ENCODE results near the gene HIPK2.
"Not testable (repeated sequence)": the region's sequence is repeated elsewhere in the genome, so short reads cannot be mapped to it uniquely, and the experiment has no call there.

The HIPK2 gene

DNA sequence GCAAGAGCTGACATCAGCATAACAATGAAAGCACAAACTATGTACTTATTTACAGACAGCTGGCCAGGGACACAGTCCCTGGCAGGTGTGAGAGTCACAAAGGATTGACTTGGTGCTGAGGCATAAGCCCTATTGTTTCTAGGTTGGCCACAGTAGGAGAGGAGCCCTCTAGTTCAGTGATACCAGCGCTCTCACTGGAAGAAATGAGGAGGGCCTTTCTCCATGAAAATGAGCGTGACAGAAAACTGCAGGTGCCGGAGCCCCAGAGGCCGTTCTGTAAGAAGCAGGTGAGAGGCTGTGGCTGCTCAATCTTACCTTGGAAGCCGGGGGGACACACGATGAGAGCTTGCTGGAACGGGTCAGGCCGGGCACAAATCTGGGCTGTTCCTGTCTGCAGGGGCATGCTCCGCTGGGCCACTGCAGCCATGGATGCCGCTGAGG lies 163.8 kb downstream of the HIPK2 start:
- H3K36me3 ChIP-seq (ENCODE audit: insufficient read depth, low read length): peaks cover 9% of the 10 kb centered on the region; the same call in 1 of the 2 replicates
- H3K4me3 ChIP-seq (ENCODE audit: low read length, poor library complexity, severe bottlenecking): no peak overlapping the region
- no peaks in the 10 kb centered on the region for H3K27me3 ChIP-seq (ENCODE audit: insufficient read depth, low read length, poor library complexity, severe bottlenecking)
- no peak overlapping the region for H2AFZ ChIP-seq (ENCODE audit: low read length)
- H3K79me2 ChIP-seq (ENCODE audit: insufficient read depth, low read length): no peaks in the 10 kb centered on the region
- TF ChIP-seq EZH2phosphoT487 (IDR thresholded peaks at IDR 0.05; ENCODE audit: borderline replicate concordance) (no peak), CTCF (conservative IDR thresholded peaks at IDR 0.05; ENCODE audit: low read length) (no peak)
- no peaks in the 10 kb centered on the region for H3K9me3 ChIP-seq (ENCODE audit: insufficient read depth, low read depth, low read length)
- no peaks in the 10 kb centered on the region for H3K9me2 ChIP-seq (replicated peaks; ENCODE audit: low read depth, low read length)
- no peak overlapping the region for H3K4me2 ChIP-seq (ENCODE audit: low read depth, low read length, poor library complexity, severe bottlenecking)
- H3K9ac ChIP-seq (ENCODE audit: low read depth, low read length, poor library complexity, severe bottlenecking): no peak overlapping the region
- no peaks in the 10 kb centered on the region for H3F3A ChIP-seq (ENCODE audit: low read depth)
- no peaks in the 10 kb centered on the region for H3K4me1 ChIP-seq (ENCODE audit: insufficient read depth, low read length, poor library complexity, severe bottlenecking)
- no peaks in the 10 kb centered on the region for H4K20me1 ChIP-seq (ENCODE audit: insufficient read depth, low read length, poor library complexity, severe bottlenecking)

- not testable (repeated sequence) for H3K79me2 ChIP-seq (ENCODE audit: insufficient read depth, low read length); H3K4me1 ChIP-seq (ENCODE audit: insufficient read depth, low read length, poor library complexity, severe bottlenecking); H3K9me2 ChIP-seq (replicated peaks; ENCODE audit: low read depth, low read length); H3K9ac ChIP-seq (ENCODE audit: low read depth, low read length, poor library complexity, severe bottlenecking); H3K27me3 ChIP-seq (ENCODE audit: insufficient read depth, low read length, poor library complexity, severe bottlenecking); H2AFZ ChIP-seq (ENCODE audit: low read length); H3K4me2 ChIP-seq (ENCODE audit: low read depth, low read length, poor library complexity, severe bottlenecking); H3F3A ChIP-seq (ENCODE audit: low read depth); H4K20me1 ChIP-seq (ENCODE audit: insufficient read depth, low read length, poor library complexity, severe bottlenecking); H3K9me3 ChIP-seq (ENCODE audit: insufficient read depth, low read depth, low read length); H3K4me3 ChIP-seq (ENCODE audit: low read length, poor library complexity, severe bottlenecking)
- H3K36me3 ChIP-seq (ENCODE audit: insufficient read depth, low read length): peaks cover 15% of the 10 kb centered on the region; the same call in 1 of the 2 replicates
These were observed 166.2 kb downstream of the HIPK2 start for GRCh38 chr7:139611556-139611955.

DNA sequence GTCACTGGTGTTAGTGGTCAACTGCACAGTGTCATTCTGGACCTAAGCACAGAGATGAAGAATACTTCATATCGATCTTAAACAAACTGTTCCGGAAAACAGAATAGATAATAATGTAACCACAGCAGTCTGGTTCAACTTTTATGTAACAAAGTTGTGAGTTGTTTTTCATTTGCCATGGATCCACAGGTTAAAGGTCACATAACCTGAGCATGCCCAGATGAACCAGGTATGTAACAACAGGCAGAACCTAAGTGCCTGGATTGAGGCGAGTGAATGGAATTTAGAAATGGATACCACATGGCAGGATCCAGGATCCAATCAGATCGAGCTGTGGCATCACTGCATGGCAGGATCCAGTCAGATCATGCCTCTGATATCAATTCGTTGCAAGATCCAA lies 167.2 kb downstream of the HIPK2 start:
- Histone ChIP-seq H3F3A (ENCODE audit: low read depth) (no peaks in the 10 kb centered on the region), H3K36me3 (ENCODE audit: insufficient read depth, low read length) (peaks cover 15% of the 10 kb centered on the region; the same call in 1 of the 2 replicates), H3K4me2 (ENCODE audit: low read depth, low read length, poor library complexity, severe bottlenecking) (no peak overlapping the region), H3K9me2 (replicated peaks; ENCODE audit: low read depth, low read length) (no peaks in the 10 kb centered on the region), H3K27me3 (ENCODE audit: insufficient read depth, low read length, poor library complexity, severe bottlenecking) (no peaks in the 10 kb centered on the region), H3K9me3 (ENCODE audit: insufficient read depth, low read depth, low read length) (no peaks in the 10 kb centered on the region), H3K4me3 (ENCODE audit: low read length, poor library complexity, severe bottlenecking) (no peak overlapping the region), H3K4me1 (ENCODE audit: insufficient read depth, low read length, poor library complexity, severe bottlenecking) (no peaks in the 10 kb centered on the region), H3K9ac (ENCODE audit: low read depth, low read length, poor library complexity, severe bottlenecking) (no peak overlapping the region), H4K20me1 (ENCODE audit: insufficient read depth, low read length, poor library complexity, severe bottlenecking) (no peaks in the 10 kb centered on the region), H2AFZ (ENCODE audit: low read length) (no peak overlapping the region), H3K79me2 (ENCODE audit: insufficient read depth, low read length) (no peaks in the 10 kb centered on the region)
- no peak for TF ChIP-seq CTCF (conservative IDR thresholded peaks at IDR 0.05; ENCODE audit: low read length)
- no peak for TF ChIP-seq EZH2phosphoT487 (IDR thresholded peaks at IDR 0.05; ENCODE audit: borderline replicate concordance)

- H3K4me3 ChIP-seq (ENCODE audit: low read length, poor library complexity, severe bottlenecking): no peak overlapping the region
- peaks cover 43% of the 10 kb centered on the region for H3K36me3 ChIP-seq (ENCODE audit: insufficient read depth, low read length)
- no peaks in the 10 kb centered on the region for H3F3A ChIP-seq (ENCODE audit: low read depth)
- no peaks in the 10 kb centered on the region for H4K20me1 ChIP-seq (ENCODE audit: insufficient read depth, low read length, poor library complexity, severe bottlenecking)
- H3K4me2 ChIP-seq (ENCODE audit: low read depth, low read length, poor library complexity, severe bottlenecking): no peak overlapping the region
- H3K9ac ChIP-seq (ENCODE audit: low read depth, low read length, poor library complexity, severe bottlenecking): no peak overlapping the region
- H3K9me2 ChIP-seq (replicated peaks; ENCODE audit: low read depth, low read length): no peaks in the 10 kb centered on the region
- no peaks in the 10 kb centered on the region for H3K79me2 ChIP-seq (ENCODE audit: insufficient read depth, low read length)
- no peaks in the 10 kb centered on the region for H3K9me3 ChIP-seq (ENCODE audit: insufficient read depth, low read depth, low read length)
- H2AFZ ChIP-seq (ENCODE audit: low read length): no peak overlapping the region
- TF ChIP-seq CTCF (conservative IDR thresholded peaks at IDR 0.05; ENCODE audit: low read length) (no peak), EZH2phosphoT487 (IDR thresholded peaks at IDR 0.05; ENCODE audit: borderline replicate concordance) (no peak)
- no peaks in the 10 kb centered on the region for H3K27me3 ChIP-seq (ENCODE audit: insufficient read depth, low read length, poor library complexity, severe bottlenecking)
- H3K4me1 ChIP-seq (ENCODE audit: insufficient read depth, low read length, poor library complexity, severe bottlenecking): peaks cover 3% of the 10 kb centered on the region
These were observed 173.9 kb downstream of the HIPK2 start for GRCh38 chr7:139603896-139604295.
